Stimulated activated CD4-positive, alpha-beta T cell treated with anti-CD3 and anti-CD28 coated beads, Interleukin-2, amount 100 ng/mL, for 24 hours (primary cell): ENCODE results near the gene PKDCC.
A peak's percentile ranks its signal among the peaks of the same experiment; 100 is the strongest.

Experiments used
- DNase-seq, 2 donors: peaks; one replicate each; pipeline ENCODE4 v3.0.0-alpha.2; 2020

The PKDCC gene, protein sequence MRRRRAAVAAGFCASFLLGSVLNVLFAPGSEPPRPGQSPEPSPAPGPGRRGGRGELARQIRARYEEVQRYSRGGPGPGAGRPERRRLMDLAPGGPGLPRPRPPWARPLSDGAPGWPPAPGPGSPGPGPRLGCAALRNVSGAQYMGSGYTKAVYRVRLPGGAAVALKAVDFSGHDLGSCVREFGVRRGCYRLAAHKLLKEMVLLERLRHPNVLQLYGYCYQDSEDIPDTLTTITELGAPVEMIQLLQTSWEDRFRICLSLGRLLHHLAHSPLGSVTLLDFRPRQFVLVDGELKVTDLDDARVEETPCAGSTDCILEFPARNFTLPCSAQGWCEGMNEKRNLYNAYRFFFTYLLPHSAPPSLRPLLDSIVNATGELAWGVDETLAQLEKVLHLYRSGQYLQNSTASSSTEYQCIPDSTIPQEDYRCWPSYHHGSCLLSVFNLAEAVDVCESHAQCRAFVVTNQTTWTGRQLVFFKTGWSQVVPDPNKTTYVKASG

DNA sequence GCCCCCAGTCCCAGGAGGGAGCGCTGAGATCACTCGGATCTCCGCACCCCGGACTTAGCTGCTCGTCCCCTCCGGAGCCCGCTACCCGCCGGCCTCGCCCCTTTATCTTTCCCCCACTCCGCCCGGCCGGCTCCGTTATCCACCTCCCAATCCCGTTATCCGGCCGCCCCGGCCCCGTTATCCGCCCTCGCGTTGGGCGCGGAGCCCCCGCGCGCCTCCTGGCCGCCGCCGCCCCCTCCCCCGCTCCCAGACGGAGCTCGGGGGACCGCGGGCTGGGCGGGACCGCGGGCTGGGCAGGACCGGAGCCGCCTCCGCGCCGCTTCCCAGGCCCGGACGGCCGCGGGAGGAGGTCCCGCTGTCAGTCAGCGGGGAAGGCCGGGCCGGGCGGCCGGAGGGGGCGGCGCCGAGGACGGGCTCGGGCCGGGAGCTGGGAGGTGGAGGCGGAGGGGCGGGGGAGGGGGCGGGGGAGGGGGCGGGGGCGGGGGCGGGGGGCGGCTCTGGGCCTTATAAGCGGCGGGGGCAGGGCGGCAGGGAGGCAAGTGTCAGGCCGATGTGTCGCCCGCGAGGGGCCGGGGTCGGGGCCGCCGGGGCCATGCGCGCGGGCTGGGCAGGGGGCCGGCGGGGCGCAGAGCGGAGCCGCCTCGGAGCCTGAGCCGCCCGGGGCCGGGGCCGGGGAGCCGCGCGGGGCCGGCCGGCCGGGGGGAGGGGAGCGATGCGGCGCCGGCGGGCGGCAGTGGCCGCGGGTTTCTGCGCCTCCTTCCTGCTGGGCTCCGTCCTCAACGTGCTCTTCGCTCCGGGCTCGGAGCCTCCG is at the start of gene PKDCC:
PKDCC (plus strand) TSS at position 534 of the 811 bp plus-strand sequence; CDS start at position 713, 179 bp downstream.
- peak in 1 of 2 donors; percentile 46 for DNase-seq

DNA sequence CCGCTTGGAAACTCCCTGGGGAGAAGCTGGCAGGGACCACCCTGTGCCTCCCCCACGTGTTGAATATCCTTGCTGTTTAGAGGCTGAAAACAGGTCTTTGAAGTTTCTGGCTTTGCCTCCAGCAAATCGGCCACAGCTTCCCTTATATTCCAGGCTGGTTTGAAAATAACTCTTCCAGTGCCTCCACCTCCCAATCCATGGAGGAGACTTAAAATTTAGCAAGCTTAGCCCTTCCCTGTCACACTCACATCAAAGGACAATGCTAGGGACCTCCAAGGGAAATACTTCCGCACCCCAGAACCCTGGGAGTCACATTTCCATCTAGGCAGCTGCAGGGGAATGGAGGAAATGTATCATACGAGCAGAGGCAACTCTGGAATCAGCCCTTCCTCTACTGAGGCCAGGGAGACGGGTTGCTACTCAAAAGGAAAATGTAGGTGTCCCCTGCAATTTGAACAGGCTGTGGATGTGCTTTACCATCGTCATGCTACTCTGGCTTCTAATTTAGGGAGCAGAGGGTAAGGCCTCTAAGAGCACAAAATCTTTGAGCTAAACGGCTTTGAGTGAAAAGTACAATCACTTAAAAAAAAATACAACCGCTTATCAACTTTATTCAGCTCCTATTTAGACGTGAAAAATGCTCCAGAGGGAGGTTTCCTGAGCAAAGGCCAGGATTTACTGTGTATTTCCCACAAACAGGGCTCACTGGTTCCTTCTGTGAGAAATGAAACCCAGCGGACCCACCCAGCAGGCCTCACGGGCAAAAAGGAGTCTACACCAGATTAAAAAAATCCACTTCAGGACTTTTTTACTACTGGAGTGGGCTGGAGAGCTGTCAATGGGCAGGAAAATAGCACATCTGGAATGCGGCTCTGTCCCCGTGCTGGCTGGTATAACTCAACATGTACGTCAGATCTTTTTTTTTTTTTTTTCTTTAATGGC is 49.4 kb upstream of the PKDCC start:
- no peak for DNase-seq

DNA sequence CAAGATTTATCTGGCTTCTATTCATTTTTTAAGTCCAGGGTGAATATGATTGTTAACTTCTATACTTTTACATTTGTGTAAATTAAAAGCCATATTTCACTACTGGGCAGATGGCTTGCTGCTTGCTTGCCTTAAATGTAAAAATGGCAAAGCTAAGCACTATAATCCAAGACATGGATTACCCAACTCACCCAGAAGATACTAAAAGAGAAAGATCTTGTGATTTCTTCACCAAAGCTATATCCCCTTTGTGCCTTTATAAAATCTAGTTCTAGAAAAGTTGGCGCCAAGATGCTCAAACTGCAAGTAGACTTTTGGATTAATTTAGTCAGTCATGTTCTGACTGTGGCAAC is 48.7 kb upstream of the PKDCC start:
- no peak for DNase-seq

DNA sequence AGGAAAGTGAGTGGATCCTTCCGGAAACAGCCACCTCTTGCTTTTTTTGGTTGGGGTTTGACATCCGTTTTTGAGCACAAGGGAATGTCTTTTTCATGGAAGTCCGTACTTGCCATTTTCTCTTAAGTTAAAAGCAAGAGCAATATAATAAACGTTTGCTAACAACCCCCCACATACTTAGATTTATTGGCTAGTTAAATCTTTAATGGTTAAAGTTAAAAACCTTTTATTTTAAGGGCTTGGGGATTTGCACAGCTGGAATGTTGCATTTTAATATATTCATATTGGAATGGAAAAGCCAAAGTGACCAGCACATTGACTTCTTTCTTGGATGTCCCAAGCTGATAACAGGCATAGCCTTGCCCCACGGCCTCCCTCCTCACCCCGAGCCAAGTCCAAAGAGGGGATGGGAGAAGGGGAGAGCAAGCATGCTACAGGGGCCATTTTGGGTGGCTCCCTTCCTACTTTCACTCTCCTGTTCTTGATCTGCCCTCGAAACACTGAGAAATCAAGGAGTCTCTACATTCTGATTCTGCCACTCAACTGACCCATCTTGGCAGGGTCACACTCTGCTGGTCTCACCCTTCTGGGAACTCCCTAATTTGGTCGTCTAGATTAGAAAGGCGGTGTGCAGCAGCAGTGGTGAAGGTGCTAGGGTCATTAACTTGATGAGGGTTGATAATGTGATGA is 48.1 kb upstream of the PKDCC start:
- no peak for DNase-seq

DNA sequence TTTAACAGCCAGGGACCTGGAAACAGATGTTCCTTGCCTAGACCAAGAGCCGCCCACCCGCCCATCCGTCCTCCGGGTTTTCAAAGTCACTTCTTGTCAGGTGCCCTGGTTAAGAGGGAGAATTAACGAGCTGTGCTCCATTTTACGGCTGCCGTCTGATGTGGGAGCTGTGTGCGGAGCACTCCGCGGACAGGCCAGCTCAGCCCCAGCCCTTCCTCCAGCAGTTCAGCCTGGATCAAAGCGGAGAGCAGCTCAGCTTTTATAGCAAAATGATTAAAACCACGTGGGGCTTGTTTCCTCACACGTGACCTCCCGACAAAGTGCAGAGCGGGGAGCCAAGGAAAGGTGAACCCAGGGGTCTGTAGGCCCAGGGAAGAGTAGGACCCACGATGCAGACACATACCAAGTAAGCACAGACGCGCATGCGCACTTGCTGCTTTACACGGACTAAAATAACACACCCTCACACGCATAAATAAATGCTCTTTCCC is 46.1 kb upstream of the PKDCC start:
- DNase-seq = no peak

DNA sequence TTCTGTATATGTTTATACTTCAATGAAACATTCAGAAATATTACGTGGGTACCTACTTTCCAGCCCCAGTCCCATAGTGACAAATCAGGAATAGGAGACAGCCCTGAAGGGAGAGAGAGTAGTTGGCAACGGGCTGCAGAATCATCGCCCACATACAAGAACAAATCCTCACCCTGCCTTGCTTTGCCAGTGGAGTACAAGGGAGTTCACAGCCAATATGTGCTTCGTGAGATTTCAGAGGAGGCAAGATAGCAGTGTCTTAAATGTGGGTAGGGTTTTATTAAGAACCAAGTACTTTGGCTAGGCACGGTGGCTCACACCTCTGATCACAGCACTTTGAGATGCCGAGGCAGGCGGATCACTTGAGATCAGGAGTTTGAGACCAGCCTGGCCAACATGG is 40.3 kb upstream of the PKDCC start:
- DNase-seq = no peak

DNA sequence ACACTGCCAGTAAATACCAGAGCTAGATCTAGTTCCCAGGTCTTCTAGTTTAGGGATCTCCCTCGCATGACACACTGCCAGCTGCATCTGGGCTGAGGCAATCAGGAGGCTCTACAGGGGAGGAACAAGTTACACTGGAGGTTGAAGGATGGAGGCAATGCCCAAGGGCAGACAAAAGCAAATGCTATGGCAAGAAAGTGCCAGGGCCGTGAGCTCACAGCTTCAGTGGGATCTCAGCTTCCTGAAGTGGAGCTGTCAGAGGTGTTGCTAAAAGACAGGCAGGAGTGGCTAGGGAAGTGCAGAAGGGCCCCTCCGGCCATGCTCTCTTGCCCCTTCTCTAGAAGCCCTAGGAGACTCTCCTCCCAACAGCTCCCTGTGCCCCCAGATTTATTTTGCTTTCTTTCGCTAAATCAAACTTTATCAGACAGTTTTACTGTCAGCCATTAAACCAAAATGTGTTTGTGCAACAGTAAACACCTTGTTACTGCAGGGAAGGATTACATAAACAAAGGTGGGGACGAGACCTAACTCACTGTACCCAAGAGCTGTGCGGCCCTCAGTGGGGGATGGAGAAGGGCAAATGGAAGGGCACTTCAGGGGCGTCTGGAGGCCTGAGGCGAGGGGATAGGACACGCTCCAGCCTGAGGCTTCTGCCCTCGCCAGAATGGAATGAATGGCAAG is 39.4 kb upstream of the PKDCC start:
- no peak for DNase-seq

DNA sequence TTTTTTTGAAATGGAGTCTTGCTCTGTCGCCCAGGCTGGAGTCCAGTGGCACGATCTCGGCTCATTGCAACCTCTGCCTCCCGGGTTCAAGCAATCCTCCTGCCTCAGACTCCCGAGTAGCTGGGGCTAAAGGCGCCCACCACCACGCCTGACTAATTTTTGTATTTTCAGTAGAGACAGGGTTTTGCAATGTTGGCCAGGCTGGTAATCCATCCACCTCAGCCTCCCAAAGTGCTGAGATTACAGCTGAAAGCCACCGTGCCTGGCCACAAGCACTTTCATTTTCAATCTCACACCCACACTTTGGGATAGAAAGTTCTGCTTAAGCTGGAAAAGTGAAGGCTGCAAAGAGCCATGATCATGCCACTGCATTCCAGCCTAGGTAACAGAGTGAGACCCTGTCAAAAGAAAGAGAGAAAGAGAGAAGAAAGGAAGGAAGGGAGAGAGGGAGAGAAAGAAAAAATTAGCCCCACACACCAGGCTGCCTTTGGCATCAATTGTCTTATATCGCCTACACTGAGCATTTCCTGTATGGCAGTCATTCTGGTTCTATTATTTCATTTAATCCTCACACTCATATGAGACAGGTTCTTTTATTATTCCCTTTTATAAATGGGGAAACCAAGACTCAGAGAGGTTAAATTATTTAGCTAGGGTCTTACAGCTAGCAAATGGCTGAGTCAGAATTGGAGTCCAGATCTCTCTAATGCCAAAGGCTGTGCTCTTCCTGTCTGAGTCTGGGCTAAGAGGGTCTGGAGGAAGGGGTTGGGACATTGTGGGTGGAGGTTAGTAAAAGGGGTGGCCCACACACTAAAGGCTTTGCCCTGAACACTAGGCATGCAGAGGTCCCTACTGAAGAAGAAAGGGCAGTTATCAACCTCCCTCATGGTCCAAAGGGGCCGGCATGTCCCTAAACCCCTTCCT is 37.9 kb upstream of the PKDCC start:
- DNase-seq = peak in 1 of 2 donors; percentile 13

DNA sequence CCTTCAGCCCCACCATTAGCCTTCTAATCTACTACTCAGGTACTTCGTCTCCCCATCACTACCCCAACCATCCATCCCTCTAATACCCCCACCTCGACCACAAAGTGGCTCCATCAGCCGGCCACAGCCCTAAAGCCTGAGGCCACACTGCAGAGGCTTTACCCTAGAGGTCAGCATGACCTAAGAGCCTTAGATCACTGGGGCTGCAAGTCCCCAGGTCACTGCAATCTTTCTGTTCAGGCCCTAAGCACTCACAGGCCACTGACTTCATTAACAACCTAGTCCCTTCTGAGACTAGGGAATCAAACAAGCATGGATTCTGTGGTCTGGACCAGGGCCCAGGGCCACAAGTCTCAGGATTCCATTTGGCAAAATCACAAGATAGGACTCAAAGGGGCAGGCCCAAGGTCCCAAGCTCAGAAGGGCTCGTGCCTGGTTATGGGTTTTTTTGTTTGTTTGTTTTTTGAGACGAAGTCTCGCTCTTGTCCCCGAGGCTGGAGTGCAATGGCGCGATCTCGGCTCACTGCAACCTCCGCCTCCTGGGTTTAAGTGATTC is 37.0 kb upstream of the PKDCC start:
- no peak for DNase-seq

DNA sequence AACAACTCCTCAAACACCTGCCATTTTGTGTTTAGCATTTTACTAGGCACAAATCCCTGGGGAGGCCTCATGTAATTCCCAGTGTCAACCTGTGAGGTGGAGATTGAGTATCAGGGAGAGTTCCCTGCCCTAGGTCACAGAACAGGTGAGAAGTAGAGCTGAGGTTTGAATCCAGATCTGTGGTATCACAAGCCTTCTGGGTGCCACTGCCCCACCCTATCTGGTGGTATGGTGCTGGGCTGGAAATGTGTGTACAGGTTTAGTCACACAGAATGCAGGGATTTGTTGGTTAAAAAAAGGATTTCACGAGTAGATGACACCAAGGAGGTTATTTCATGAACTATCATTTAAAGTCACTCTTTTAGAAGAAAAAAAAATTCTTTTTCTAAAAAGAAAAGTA is 35.7 kb upstream of the PKDCC start:
- DNase-seq = no peak

DNA sequence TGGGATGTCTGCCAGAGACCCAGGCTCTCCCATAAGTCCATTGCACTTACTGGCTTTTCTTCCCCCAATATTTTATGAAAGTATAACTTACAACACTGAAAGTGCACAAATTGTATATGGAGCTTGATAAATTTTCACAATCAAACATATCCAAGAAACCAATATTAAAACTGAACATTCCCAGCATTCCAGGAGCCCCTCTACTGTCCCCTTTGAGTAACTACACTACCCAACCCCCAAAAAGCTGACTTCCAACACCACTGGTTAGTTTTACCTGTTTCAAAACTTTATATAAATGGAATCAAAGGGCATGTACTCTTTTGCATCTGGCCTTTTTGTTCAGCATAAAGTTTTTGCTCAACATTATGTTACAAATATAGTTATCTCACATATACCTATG is 35.2 kb upstream of the PKDCC start:
- DNase-seq = no peak

DNA sequence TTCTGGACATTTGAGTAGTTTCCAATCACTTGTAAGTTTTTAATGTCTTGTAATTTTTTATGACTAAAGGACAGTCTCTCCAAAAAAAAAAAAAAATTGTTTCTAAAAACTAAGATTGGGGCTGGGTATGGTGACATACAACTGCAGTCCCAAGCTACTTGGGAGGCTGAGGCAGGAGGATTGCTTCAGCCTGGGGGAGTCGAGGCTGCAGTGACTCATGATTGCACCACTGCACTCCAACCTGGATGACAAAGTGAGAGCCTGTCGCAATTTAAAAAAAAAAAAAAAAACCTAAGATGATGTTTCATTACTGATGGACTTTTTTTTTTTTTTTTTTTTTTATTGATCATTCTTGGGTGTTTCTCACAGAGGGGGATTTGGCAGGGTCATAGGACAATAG is 34.4 kb upstream of the PKDCC start:
- DNase-seq = no peak

DNA sequence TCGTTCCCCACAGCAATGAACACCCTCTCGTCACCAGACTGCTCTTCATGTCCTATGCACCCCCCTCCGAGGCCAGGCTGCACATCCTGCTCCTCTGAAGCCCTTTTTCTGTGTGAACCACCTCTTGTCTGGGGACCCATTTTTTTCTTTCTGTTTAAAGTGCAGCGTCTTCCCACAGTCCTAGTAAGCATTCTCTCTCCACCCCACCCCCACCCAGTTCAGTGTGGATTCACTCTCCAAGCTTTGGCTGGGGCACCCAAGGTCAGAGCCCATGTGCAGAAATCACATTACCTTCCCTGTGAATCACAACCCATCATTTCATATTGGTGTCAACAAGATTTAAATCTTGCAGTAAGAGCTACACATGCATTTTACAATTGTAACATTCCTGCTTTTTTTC is 26.4 kb upstream of the PKDCC start:
- DNase-seq = no peak

DNA sequence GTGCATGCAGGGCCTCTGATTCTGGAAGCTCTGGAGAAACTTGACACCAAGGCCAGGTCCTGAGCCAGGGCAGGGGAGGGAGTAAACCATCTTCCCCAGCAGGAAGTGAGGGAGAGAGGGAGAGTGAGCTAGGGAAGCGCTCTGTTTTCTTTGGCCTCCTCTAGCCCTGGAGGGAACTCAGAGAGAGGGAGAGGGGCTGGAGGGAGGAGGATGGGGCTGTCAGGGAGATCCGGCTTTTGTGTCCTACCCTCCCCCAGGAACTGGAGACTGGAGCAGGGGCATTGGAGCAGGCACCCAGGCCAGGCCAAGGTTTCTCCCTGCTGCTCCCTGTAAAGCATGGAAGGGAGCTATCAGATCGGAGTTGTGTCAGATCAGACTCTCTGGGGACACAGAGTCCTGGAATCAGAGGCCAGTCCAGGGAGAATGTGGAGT is 22.7 kb upstream of the PKDCC start:
- no peak for DNase-seq

DNA sequence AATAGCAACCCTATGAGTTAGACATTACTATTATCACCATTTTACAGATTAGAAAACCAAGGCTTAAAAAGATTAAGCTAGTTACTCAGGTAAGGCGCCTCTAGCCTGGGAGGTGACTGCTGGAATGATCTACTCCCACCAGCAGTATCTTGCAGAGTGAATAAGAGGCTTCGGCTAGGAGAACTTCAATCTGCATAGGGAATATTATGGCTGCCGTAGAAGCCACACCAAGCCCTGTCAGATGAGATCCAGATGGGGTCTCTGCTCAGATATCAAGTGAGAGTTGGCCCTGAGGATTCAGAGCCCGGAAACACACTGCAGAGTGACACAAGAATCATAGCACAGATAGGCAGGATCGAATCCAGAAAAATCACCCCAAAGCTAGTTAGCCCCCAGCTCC is 21.5 kb upstream of the PKDCC start:
- DNase-seq = no peak

DNA sequence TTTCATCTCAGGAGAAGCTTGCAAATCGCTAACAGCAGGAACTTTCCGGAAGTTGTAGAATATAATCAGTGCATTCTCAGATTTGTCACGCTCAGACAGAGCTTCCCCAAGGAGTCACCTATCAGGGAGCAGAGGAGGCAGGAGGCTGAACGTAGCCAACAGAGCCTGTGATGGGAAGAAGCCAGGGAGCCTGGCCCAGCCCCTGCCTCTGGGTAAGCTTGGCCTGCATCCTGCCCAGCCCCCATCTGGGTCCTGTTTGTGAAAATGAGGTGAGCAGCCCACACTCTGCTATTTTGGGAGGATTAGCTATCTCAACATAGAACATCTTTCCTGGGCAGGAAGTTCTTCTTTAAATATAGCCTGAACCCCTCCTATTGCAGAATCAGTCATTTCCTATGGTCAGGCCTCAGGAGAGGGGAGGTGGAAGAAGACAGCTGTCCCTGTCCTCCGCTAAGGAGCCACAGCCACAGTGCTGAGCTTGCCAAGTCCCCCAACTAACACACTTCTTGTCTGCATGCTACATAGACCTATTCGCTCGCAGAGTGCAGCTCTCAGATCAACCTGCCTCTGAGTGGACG is 19.2 kb upstream of the PKDCC start:
- no peak for DNase-seq

DNA sequence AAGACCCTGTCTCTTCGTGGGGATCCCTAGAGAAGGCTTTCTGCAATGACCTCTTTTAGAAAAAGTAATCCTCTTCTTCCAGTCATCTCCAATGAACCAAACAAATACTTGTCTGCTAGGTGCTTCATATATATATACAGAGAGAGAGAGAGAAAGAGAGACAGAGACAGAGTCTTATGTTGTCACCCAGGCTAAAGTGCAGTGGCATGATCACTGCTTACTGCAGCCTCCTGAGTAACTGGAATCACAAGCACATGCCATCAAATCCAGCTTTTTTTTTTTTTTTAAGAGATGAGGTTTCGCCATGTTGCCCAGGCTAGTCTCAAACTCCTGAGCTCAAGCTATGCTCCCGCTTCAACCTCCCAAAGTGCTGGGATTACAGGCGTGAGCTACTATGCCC is 18.6 kb upstream of the PKDCC start:
- no peak for DNase-seq

DNA sequence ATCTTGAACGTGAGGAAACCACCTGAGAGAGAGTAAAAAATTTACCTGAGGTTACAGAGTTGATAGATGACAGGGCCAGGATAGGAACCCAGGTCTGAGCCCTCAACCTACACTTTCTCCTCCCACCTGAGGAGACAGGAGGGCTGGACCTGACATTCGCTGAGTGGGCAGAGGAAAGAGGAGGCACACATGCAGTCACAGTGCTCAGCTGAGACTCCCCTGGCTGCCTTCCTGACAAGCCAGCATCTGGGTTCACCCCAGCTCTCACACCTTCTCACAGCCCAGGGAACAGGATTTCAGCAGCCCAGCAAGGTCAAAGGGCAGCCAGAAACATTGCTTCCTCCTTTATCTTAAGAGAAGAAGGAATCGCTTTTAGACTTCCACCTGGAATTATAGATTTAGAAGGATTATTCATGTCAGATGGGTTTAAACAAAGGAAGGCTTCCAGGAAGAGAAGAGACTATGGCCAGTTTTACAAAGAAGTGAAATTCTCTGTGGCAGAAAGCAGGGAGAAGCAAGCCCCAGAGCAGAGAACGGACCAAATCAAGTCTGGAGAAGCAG is 18.1 kb upstream of the PKDCC start:
- DNase-seq = no peak

DNA sequence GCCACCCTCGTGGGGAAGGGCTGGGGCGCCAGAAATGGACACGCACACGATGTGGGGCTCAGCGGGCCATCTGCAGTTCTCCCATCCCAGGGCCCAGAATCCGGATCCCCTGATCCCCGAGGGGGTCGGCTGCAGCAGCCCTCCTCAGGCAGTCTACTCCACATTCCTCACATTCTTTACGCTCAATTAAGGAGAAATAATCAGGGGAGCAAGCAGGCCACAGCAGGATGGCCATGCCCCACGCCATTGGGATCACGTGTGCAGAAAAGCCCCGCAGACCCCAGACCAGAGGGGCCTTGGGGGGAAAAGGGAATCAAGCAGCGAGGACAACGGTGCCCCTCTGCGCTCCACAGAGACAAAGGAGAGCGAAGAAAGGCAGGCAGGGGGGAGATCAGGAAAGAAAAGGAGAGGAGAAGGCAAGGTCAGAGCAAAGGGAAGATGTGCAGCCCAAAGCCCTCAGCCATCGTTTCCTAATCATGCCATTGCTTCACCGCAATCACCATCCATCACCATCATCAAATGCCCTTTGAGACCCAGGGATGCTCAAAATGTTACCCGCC is 17.5 kb upstream of the PKDCC start:
- DNase-seq = no peak
